Measurements from ENCODE around the gene ANKRD33. TPM values are rescaled to one million over a fixed set of nuclear protein-coding genes. Genes with fewer than 3 reads are reported as not detected.

Gene ANKRD33
- total RNA-seq, 4 donors from 2014 or later = not detected

GRCh38 chr12:51906430-51907082 is 18.7 kb downstream of the ANKRD33 start:
- TF ChIP-seq CTCF (IDR thresholded peaks at IDR 0.05; ENCODE audit: low read depth) = no peak

- TF ChIP-seq CTCF (IDR thresholded peaks at IDR 0.05; ENCODE audit: low read depth) = no peak
Observed at GRCh38 chr12:51907083-51907855, 19.4 kb downstream of the ANKRD33 start, which contains the start of gene ACVRL1. TSS of gene ACVRL1 (plus strand) at chr12:51907504. CDS start at chr12:51912475, 4,971 bp downstream.

- TF ChIP-seq CTCF (IDR thresholded peaks at IDR 0.05; ENCODE audit: low read depth) = no peak
Observed at GRCh38 chr12:51907856-51908425, 20.0 kb downstream of the ANKRD33 start.

- TF ChIP-seq CTCF (IDR thresholded peaks at IDR 0.05; ENCODE audit: low read depth) = no peak
Observed at GRCh38 chr12:51908876-51909592, 21.1 kb downstream of the ANKRD33 start.

- TF ChIP-seq CTCF (IDR thresholded peaks at IDR 0.05; ENCODE audit: low read depth) = no peak
Observed at GRCh38 chr12:51910168-51910567, 22.3 kb downstream of the ANKRD33 start.

GRCh38 chr12:51910691-51911090 is 22.8 kb downstream of the ANKRD33 start:
- no peak for TF ChIP-seq CTCF (IDR thresholded peaks at IDR 0.05; ENCODE audit: low read depth)

Measured in subcutaneous adipose tissue (tissue), 4 donors.